Keratinocyte (primary cell): Measurements from ENCODE around the gene SLC44A1. TPM values are rescaled to one million over a fixed set of nuclear protein-coding genes. Genes with fewer than 3 reads are reported as not detected.

Source experiments
- DNase-seq: peaks from one replicate; pipeline ENCODE4 v3.0.0-alpha.2; 2011; ENCODE audit warnings: low read depth, missing footprints, low spot score
- FAIRE-seq: peaks from 2 replicates; lab custom pipeline; 2011; peaks lifted over from hg19 to GRCh38; lab: Jason Lieb, UNC
- H2AFZ ChIP-seq: 2 replicates; pipeline ENCODE4 v1.6.0; 2012; ENCODE audit warnings: low read length, control low read depth, inconsistent platforms; ENCODE audit not compliant: control insufficient read depth
- H3K27ac ChIP-seq: 2 replicates; pipeline ENCODE4 v1.5.1; 2011; ENCODE audit warnings: low read length; ENCODE audit not compliant: control insufficient read depth, insufficient read depth
- H3K27me3 ChIP-seq: 3 replicates; pipeline ENCODE4 v1.6.0; 2011; ENCODE audit warnings: low read length; ENCODE audit not compliant: control insufficient read depth, insufficient read depth; ENCODE audit errors: extremely low read depth
- H3K36me3 ChIP-seq, 2 experiments: 2 replicates in 1 of 2; 3 replicates in 1 of 2; pipeline ENCODE4 v1.5.1; 2011; ENCODE audit warnings: low read length in 2 of 2, mild to moderate bottlenecking in 1 of 2; ENCODE audit not compliant: control insufficient read depth in 2 of 2, insufficient read depth in 2 of 2; ENCODE audit errors: extremely low read depth in 1 of 2
- H3K4me1 ChIP-seq: 3 replicates; pipeline ENCODE4 v1.5.1; 2011; ENCODE audit warnings: low read length; ENCODE audit not compliant: control insufficient read depth, insufficient read depth; ENCODE audit errors: extremely low read depth
- H3K4me2 ChIP-seq: 3 replicates; pipeline ENCODE4 v1.6.0; 2011; ENCODE audit warnings: low read depth, low read length; ENCODE audit not compliant: control insufficient read depth, insufficient read depth; ENCODE audit errors: extremely low read depth
- H3K4me3 ChIP-seq, 3 experiments: fragments of 200-600 bp in 1 of 3; sonication (generic) in 1 of 3; 2 replicates in 2 of 3; 3 replicates in 1 of 3; pipeline ENCODE4 v1.5.1; 2011 to 2016; ENCODE audit warnings: low read length in 3 of 3, mild to moderate bottlenecking in 3 of 3, control low read depth in 2 of 3, inconsistent platforms in 1 of 3, low read depth in 1 of 3, mixed read lengths in 1 of 3, mixed run types in 1 of 3, moderate library complexity in 1 of 3; ENCODE audit not compliant: control insufficient read depth in 2 of 3, insufficient read depth in 2 of 3; ENCODE audit errors: extremely low read depth in 1 of 3
- H3K79me2 ChIP-seq: 2 replicates; pipeline ENCODE4 v1.6.0; 2012; ENCODE audit warnings: low read length; ENCODE audit not compliant: control insufficient read depth, insufficient read depth
- H3K9ac ChIP-seq: 3 replicates; pipeline ENCODE4 v1.6.0; 2011; ENCODE audit warnings: low read length; ENCODE audit not compliant: control insufficient read depth, insufficient read depth; ENCODE audit errors: extremely low read depth
- H3K9me1 ChIP-seq: 3 replicates; pipeline ENCODE4 v1.6.0; 2011; ENCODE audit warnings: low read length; ENCODE audit not compliant: control insufficient read depth, insufficient read depth; ENCODE audit errors: extremely low read depth
- H3K9me3 ChIP-seq: 2 replicates; pipeline ENCODE4 v1.5.1; 2012; ENCODE audit warnings: low read depth, low read length; ENCODE audit not compliant: control insufficient read depth
- H4K20me1 ChIP-seq: 3 replicates; pipeline ENCODE4 v1.6.0; 2011; ENCODE audit warnings: low read length; ENCODE audit not compliant: control insufficient read depth, insufficient read depth; ENCODE audit errors: extremely low read depth
- CTCF ChIP-seq, 3 experiments: IDR thresholded peaks in 1 of 3; conservative IDR thresholded peaks in 1 of 3; optimal IDR thresholded peaks in 1 of 3; 2 replicates in 2 of 3; 3 replicates in 1 of 3; pipeline versions ENCODE3 to v1.5.1; 2011; ENCODE audit warnings: low read length in 3 of 3, mild to moderate bottlenecking in 3 of 3, moderate library complexity in 2 of 3, control low read depth in 1 of 3, inconsistent platforms in 1 of 3; ENCODE audit not compliant: insufficient read depth in 2 of 3; ENCODE audit errors: extremely low read depth in 1 of 3
- EZH2 ChIP-seq: IDR thresholded peaks from one replicate; pipeline ENCODE4 v1.6.1; 2012; ENCODE audit warnings: inconsistent platforms, mild to moderate bottlenecking, low read length, moderate library complexity
- dilution Hi-C: fragments of 300-500 bp; cut with MboI; formaldehyde crosslinking; loops from one replicate; pipeline ENCODE4 v1.7.0; 2020; ENCODE audit warnings: low sequenced_read_pairs; ENCODE audit not compliant: extremely low pct_ligation_motif_present
- polyA plus RNA-seq, 5 experiments: library from polyadenylated mRNA; depleted of rRNA in 3 of 5; stranded (reverse) in 3 of 5; stranded (forward) in 1 of 5; unstranded in 1 of 5; fragments of >200 nt; gene quantifications; 1 replicate in 1 of 5; 2 replicates in 3 of 5; 3 replicates in 1 of 5; pipeline versions ENCODE4 v1.2.1 to v1.2.3, GENCODE V29; 2011 to 2012; ENCODE audit warnings: missing spikeins in 2 of 5, low read depth in 1 of 5, low replicate concordance in 1 of 5

SLC44A1 gene
- polyA plus RNA-seq, 1 donor (not counting 4 experiments of a cell fraction or from before 2014, with no cell fraction given): 22.9 TPM

- FAIRE-seq: peak; percentile 84
- Histone ChIP-seq H3K4me3 (no peak overlapping the region), H3K4me2 (peak overlapping the region; percentile 65), H3K4me1 (peaks cover 28% of the 10 kb centered on the region), H3K36me3 (no peaks in the 10 kb centered on the region), H3K9ac (peak overlapping the region; percentile 17), H2AFZ (no peak overlapping the region), H3K9me1 (no peaks in the 10 kb centered on the region), H3K27ac (peak overlapping the region; percentile 64), H4K20me1 (no peaks in the 10 kb centered on the region), H3K9me3 (no peaks in the 10 kb centered on the region), H3K27me3 (no peaks in the 10 kb centered on the region), H3K79me2 (peaks cover 5% of the 10 kb centered on the region)
- peak; percentile 83 for DNase-seq
- TF ChIP-seq CTCF (optimal IDR thresholded peaks at IDR 0.05 in 1 of 3, IDR thresholded peaks at IDR 0.05 in 1 of 3, conservative IDR thresholded peaks at IDR 0.05 in 1 of 3; ENCODE audit: extremely low read depth in 1 of 3, insufficient read depth in 2 of 3, low read length in 3 of 3): no peak
- no peak for TF ChIP-seq EZH2
- dilution Hi-C loops: no loop called here
Observed at GRCh38 chr9:105278751-105279150, 34.3 kb downstream of the SLC44A1 start.

GRCh38 chr9:105280691-105281090, 36.2 kb downstream of the SLC44A1 start:
- peak; percentile 99 for FAIRE-seq
- dilution Hi-C loops: no loop called here

More at GRCh38 chr9:105280691-105281090, 36.2 kb downstream of the SLC44A1 start:
- peak overlapping the region; percentile 94 for H3K27ac ChIP-seq
- H4K20me1 ChIP-seq: no peaks in the 10 kb centered on the region
- H3K27me3 ChIP-seq: no peaks in the 10 kb centered on the region
- DNase-seq: peak; percentile 95
- peak overlapping the region; percentile 73 for H3K4me2 ChIP-seq
- no peak overlapping the region for H3K4me3 ChIP-seq
- peaks cover 28% of the 10 kb centered on the region for H3K4me1 ChIP-seq
- H3K36me3 ChIP-seq: no peaks in the 10 kb centered on the region
- no peak overlapping the region for H2AFZ ChIP-seq
- no peaks in the 10 kb centered on the region for H3K9me3 ChIP-seq
- H3K79me2 ChIP-seq: peaks cover 8% of the 10 kb centered on the region
- peak overlapping the region; percentile 62 for H3K9ac ChIP-seq
- H3K9me1 ChIP-seq: no peaks in the 10 kb centered on the region
- no peak for TF ChIP-seq CTCF (optimal IDR thresholded peaks at IDR 0.05 in 1 of 3, IDR thresholded peaks at IDR 0.05 in 1 of 3, conservative IDR thresholded peaks at IDR 0.05 in 1 of 3; ENCODE audit: extremely low read depth in 1 of 3, insufficient read depth in 2 of 3, low read length in 3 of 3)
- TF ChIP-seq EZH2: no peak
